ENCODE measurements around the gene TEAD1. TPM values are rescaled to one million over a fixed set of nuclear protein-coding genes. Genes with fewer than 3 reads are reported as not detected.

TEAD1 gene
- total and polyA plus RNA-seq, 2 experiments from 2014 or later: 45.9 to 105 TPM

DNA sequence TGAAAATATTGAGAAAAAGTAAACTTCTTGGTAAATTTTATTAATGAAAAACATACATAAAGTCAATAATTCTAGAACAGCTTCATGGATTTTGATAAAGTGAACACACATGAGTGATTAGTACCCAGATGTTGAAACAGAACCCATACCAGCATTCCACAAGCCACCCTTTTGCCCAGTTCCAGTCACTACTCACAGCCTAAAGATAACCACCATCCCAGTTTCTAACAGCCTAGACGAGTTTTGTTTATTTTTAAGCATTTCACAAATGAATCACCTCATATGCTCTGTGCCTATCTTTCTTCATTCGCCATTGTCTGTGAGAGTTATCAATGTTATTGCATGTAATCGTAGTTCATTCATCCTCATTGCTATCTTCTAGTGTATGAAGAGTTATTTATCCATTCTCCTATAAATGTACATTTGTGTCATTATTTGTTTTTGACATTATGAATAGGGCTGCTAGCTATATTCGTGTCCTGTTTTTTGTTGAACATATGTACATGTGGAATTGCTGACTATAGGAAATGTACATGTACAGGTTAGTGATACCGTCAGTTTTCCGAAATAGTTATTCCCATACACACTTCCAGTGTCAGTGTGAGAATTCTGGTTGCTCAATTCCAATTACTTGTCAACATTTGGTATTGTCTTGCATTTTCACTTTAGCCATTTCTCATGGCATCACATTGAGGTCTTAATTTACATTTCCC lies 44.5 kb upstream of the TEAD1 start:
- TF ChIP-seq, protein P1, sequence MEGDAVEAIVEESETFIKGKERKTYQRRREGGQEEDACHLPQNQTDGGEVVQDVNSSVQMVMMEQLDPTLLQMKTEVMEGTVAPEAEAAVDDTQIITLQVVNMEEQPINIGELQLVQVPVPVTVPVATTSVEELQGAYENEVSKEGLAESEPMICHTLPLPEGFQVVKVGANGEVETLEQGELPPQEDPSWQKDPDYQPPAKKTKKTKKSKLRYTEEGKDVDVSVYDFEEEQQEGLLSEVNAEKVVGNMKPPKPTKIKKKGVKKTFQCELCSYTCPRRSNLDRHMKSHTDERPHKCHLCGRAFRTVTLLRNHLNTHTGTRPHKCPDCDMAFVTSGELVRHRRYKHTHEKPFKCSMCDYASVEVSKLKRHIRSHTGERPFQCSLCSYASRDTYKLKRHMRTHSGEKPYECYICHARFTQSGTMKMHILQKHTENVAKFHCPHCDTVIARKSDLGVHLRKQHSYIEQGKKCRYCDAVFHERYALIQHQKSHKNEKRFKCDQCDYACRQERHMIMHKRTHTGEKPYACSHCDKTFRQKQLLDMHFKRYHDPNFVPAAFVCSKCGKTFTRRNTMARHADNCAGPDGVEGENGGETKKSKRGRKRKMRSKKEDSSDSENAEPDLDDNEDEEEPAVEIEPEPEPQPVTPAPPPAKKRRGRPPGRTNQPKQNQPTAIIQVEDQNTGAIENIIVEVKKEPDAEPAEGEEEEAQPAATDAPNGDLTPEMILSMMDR (IDR thresholded peaks at IDR 0.05; ENCODE audit: low read depth, low read length): no peak
- Histone ChIP-seq H3K27ac (no peak overlapping the region), H3K27me3 (no peaks in the 10 kb centered on the region), H3K4me3 (no peak overlapping the region), H3K36me3 (no peaks in the 10 kb centered on the region), H3K9me3 (ENCODE audit: low read depth) (no peaks in the 10 kb centered on the region), H3K4me1 (ENCODE audit: low read depth) (no peaks in the 10 kb centered on the region)
- peak in 1 of 2 donors; percentile 64 for DNase-seq (ENCODE audit: low read depth in 1 of 2, low spot score in 1 of 2)

DNA sequence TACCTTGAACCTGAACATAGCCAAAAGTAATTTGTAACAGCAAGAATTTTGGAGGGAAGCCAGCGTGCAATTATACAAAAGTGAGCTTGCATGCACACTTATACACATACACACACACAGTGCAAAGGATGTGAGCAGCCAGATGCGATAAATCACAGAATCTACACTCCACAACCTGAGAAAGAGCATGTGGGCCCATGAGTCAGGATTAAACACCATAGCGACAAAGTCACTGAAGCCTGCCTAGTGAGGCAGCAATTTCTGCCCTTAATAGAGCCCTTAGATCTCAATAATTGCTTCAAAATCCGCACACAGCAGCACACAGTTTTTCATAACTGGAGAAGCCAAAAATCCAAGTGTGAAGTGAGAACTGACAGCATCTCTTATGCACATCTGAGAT lies 42.6 kb upstream of the TEAD1 start:
- H3K36me3 ChIP-seq: no peaks in the 10 kb centered on the region

DNA sequence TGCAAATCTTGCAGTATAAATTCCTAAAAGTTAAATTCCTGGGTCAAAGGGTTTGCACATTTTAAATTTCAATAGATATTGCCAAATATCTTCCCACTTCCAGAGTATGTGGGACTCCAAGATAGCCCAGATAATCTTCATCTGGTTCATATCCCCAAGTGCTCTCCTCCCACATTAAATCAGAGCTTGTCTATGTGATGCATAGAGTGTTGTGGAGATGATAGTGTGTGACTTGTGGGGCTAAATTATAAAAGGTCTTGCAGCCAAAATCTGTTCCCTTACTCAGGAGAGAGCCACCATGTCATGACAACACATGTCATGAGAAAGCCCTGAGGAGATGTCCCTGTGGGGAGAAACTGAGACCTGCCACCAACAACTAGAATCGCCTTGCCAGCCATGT lies 39.9 kb upstream of the TEAD1 start:
- Histone ChIP-seq H3K36me3 (no peaks in the 10 kb centered on the region), H3K27me3 (no peaks in the 10 kb centered on the region), H3K27ac (no peak overlapping the region), H3K4me1 (ENCODE audit: low read depth) (no peaks in the 10 kb centered on the region), H3K4me3 (no peak overlapping the region), H3K9me3 (ENCODE audit: low read depth) (no peaks in the 10 kb centered on the region)
- DNase-seq (ENCODE audit: low read depth in 1 of 2, low spot score in 1 of 2): no peak
- TF ChIP-seq, protein P1 (IDR thresholded peaks at IDR 0.05; ENCODE audit: low read depth, low read length): no peak

More for the DNA sequence above, 42.6 kb upstream of the TEAD1 start:
- Histone ChIP-seq H3K4me1 (ENCODE audit: low read depth) (no peaks in the 10 kb centered on the region), H3K4me3 (no peak overlapping the region), H3K27ac (no peak overlapping the region), H3K9me3 (ENCODE audit: low read depth) (no peaks in the 10 kb centered on the region), H3K27me3 (no peaks in the 10 kb centered on the region)
- DNase-seq (ENCODE audit: low read depth in 1 of 2, low spot score in 1 of 2): no peak
- TF ChIP-seq, protein P1 (IDR thresholded peaks at IDR 0.05; ENCODE audit: low read depth, low read length): no peak

DNA sequence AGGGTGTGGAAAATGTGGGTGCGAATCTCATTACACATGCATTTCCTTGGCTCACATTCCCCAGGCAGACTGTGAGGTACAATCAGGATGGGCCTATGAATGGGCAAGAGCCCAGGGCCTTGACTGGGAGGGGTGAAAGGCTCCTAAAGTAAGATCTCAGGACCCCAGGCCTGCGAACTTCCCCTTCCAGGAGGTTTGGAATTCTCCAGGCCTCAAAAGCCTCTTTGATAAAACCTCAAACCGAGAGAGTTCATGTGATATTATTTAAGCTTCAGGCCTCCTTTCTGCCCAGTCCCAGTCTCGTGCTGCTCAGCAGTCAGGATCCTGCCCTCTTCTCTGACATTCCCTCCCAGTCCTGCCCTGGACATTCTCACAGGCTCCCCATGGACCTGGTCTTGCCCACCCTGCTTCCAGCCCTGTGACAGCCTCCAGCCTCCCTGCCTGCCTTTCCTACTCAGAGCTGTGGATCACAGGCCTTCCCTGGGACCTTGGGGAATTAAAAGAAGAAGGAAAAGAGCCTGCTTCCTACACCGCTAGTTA lies 37.3 kb upstream of the TEAD1 start:
- Histone ChIP-seq H3K36me3 (no peaks in the 10 kb centered on the region), H3K4me3 (no peak overlapping the region), H3K27me3 (no peaks in the 10 kb centered on the region), H3K27ac (no peak overlapping the region), H3K9me3 (ENCODE audit: low read depth) (no peaks in the 10 kb centered on the region), H3K4me1 (ENCODE audit: low read depth) (no peaks in the 10 kb centered on the region)
- TF ChIP-seq, protein P1 (IDR thresholded peaks at IDR 0.05; ENCODE audit: low read depth, low read length): no peak
- DNase-seq (ENCODE audit: low read depth in 1 of 2, low spot score in 1 of 2): no peak

DNA sequence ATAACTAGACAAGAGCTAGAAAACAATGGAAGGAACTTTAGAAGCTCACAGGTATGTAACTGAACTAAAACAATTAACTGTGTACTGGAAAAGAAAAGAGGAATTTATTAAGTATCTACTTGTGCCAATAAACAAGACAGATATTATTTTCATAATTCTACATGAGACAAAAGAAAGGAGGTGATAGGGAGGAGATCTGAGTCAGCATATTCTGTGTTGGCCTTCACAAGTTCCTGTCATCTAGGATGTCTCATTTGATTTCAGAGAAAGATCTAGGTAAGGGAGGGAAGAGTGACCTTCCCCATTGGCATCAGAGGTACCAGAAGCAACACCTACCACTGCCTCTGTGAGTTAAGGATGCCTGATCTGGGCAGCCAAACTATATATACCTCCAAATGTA lies 34.8 kb upstream of the TEAD1 start:
- TF ChIP-seq, protein P1 (IDR thresholded peaks at IDR 0.05; ENCODE audit: low read depth, low read length): no peak
- Histone ChIP-seq H3K4me3 (no peak overlapping the region), H3K27ac (no peak overlapping the region), H3K4me1 (ENCODE audit: low read depth) (no peaks in the 10 kb centered on the region), H3K36me3 (no peaks in the 10 kb centered on the region), H3K27me3 (no peaks in the 10 kb centered on the region), H3K9me3 (ENCODE audit: low read depth) (no peaks in the 10 kb centered on the region)
- no peak for DNase-seq (ENCODE audit: low read depth in 1 of 2, low spot score in 1 of 2)

Measured in cardiac muscle cell (in vitro differentiated cells and primary cell).